ENCODE results near the gene DNAH5.

The DNAH5 gene

GRCh38 chr5:13976223-13976622 is 31.7 kb upstream of the DNAH5 start:
- TF ChIP-seq CTCF (IDR thresholded peaks at IDR 0.05; ENCODE audit: low read depth, low read length) (no peak), POLR2A (IDR thresholded peaks at IDR 0.05; ENCODE audit: extremely low read depth, insufficient read length) (no peak), MAX (IDR thresholded peaks at IDR 0.05; ENCODE audit: low read depth, low read length) (no peak), MYC (IDR thresholded peaks at IDR 0.05; ENCODE audit: low read depth, low read length) (no peak)
- no peak overlapping the region for H3K4me3 ChIP-seq (ENCODE audit: low read depth, low read length)
- DNase-seq (ENCODE audit: low read depth), result no peak

DNA sequence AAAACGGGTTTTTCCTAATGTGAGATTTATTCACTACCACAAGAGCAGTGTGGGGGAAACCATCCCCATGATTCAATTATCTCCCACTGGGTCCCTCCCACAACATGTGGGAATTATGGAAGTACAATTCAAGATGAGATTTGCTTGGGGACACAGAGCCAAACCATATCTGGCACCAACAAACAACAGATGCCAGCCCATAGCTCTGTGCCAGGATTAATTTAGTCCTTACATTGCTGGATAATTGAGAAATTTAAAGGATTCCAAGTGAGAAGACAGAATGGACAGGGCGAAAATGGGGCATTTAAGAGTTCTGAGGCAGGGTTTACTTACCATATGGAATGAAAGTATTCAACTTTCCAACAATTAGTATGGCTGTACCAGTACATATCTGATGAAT is 30.8 kb upstream of the DNAH5 start:
- H3K4me3 ChIP-seq (ENCODE audit: low read depth, low read length), result no peak overlapping the region
- TF ChIP-seq POLR2A (IDR thresholded peaks at IDR 0.05; ENCODE audit: extremely low read depth, insufficient read length) (no peak), MAX (IDR thresholded peaks at IDR 0.05; ENCODE audit: low read depth, low read length) (no peak), CTCF (IDR thresholded peaks at IDR 0.05; ENCODE audit: low read depth, low read length) (no peak), MYC (IDR thresholded peaks at IDR 0.05; ENCODE audit: low read depth, low read length) (no peak)
- DNase-seq (ENCODE audit: low read depth), result no peak

- no peak for DNase-seq (ENCODE audit: low read depth)
- TF ChIP-seq POLR2A (IDR thresholded peaks at IDR 0.05; ENCODE audit: extremely low read depth, insufficient read length), result no peak
- no peak for TF ChIP-seq MYC (IDR thresholded peaks at IDR 0.05; ENCODE audit: low read depth, low read length)
- TF ChIP-seq CTCF (IDR thresholded peaks at IDR 0.05; ENCODE audit: low read depth, low read length), result no peak
- no peak for TF ChIP-seq MAX (IDR thresholded peaks at IDR 0.05; ENCODE audit: low read depth, low read length)
Observed at GRCh38 chr5:13973724-13974123, 29.2 kb upstream of the DNAH5 start.

GRCh38 chr5:13972029-13972428 is 27.5 kb upstream of the DNAH5 start:
- no peak for TF ChIP-seq MYC (IDR thresholded peaks at IDR 0.05; ENCODE audit: low read depth, low read length)
- no peak for TF ChIP-seq CTCF (IDR thresholded peaks at IDR 0.05; ENCODE audit: low read depth, low read length)
- TF ChIP-seq POLR2A (IDR thresholded peaks at IDR 0.05; ENCODE audit: extremely low read depth, insufficient read length), result no peak
- no peak for TF ChIP-seq MAX (IDR thresholded peaks at IDR 0.05; ENCODE audit: low read depth, low read length)
- H3K4me3 ChIP-seq (ENCODE audit: low read depth, low read length), result no peak overlapping the region
- DNase-seq (ENCODE audit: low read depth), result no peak

More at GRCh38 chr5:13973724-13974123, 29.2 kb upstream of the DNAH5 start:
- H3K4me3 ChIP-seq (ENCODE audit: low read depth, low read length), result no peak overlapping the region

GRCh38 chr5:13957032-13957645 is 12.7 kb upstream of the DNAH5 start:
- no peak overlapping the region for H3K4me3 ChIP-seq (ENCODE audit: low read depth, low read length)
- TF ChIP-seq MYC (IDR thresholded peaks at IDR 0.05; ENCODE audit: low read depth, low read length) (no peak), CTCF (IDR thresholded peaks at IDR 0.05; ENCODE audit: low read depth, low read length) (peak; percentile 72), POLR2A (IDR thresholded peaks at IDR 0.05; ENCODE audit: extremely low read depth, insufficient read length) (no peak), MAX (IDR thresholded peaks at IDR 0.05; ENCODE audit: low read depth, low read length) (no peak)
- peak; percentile 60 for DNase-seq (ENCODE audit: low read depth)

Measured in NB4 (cell line).